OCI-LY1 (cell line): ENCODE results near the gene TM9SF4.

Experiments
- EZH2 ChIP-seq: fragments of 200-600 bp; sonication (generic), shearing (Covaris generic); IDR thresholded peaks from 2 replicates; pipeline ENCODE4 v1.8.0; 2017; ENCODE audit warnings: borderline replicate concordance, mixed run types, mild to moderate bottlenecking, antibody characterized with exemption, low read length, moderate library complexity, mixed read lengths
- TF ChIP-seq, protein P1 (sequence below): fragments of 200-600 bp; sonication (generic), shearing (Covaris generic); IDR thresholded peaks from 2 replicates; pipeline ENCODE4 v1.5.1; 2017; ENCODE audit warnings: mild to moderate bottlenecking, antibody characterized with exemption, low read length, moderate library complexity, mixed read lengths

DNA sequence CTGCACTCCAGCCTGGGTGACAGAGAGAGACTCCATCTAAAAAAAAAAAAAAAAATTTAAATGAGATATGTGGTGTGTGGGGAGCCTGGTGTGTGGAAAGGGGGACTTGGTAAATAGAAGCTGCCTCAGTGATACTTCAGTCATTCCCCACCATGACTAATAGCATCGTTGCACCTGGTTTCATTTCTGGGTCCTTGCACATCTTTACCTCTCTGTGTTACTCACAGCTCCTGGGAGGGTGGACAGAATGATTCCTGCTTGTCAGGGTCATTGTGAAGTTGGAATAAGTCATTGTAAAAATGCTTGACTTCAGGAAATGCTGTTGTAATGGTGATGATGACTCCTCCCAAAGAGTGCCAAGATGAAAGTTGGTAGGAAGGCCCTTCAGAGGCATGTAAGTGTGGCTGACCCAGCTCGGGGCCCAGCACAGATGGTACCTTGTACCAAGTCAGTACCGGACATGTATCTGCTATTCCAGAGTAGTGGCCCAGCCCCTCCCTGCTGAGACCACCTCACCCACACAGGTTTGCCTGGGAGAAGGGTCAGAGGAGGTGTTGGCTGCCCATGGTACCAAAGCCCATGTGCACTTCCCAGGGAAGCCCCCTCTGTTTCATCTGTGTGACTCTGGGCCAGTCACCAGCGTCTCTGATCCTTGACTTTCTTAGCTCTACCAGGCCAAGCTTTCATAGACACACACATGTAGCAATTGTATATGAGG is 49.6 kb downstream of the TM9SF4 start:
- TF ChIP-seq EZH2, result no peak
- TF ChIP-seq, protein P1, sequence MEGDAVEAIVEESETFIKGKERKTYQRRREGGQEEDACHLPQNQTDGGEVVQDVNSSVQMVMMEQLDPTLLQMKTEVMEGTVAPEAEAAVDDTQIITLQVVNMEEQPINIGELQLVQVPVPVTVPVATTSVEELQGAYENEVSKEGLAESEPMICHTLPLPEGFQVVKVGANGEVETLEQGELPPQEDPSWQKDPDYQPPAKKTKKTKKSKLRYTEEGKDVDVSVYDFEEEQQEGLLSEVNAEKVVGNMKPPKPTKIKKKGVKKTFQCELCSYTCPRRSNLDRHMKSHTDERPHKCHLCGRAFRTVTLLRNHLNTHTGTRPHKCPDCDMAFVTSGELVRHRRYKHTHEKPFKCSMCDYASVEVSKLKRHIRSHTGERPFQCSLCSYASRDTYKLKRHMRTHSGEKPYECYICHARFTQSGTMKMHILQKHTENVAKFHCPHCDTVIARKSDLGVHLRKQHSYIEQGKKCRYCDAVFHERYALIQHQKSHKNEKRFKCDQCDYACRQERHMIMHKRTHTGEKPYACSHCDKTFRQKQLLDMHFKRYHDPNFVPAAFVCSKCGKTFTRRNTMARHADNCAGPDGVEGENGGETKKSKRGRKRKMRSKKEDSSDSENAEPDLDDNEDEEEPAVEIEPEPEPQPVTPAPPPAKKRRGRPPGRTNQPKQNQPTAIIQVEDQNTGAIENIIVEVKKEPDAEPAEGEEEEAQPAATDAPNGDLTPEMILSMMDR, result no peak
